ENCODE data around the gene NFKBIA.
A peak's percentile ranks its signal among the peaks of the same experiment; 100 is the strongest.
"Not testable (repeated sequence)": the region's sequence is repeated elsewhere in the genome, so short reads cannot be mapped to it uniquely, and the experiment has no call there.

NFKBIA gene

GRCh38 chr14:35365130-35366055 is 39.2 kb downstream of the NFKBIA start:
- peak; percentile 82 for DNase-seq

- DNase-seq = no peak
Observed at GRCh38 chr14:35362911-35363374, 41.6 kb downstream of the NFKBIA start.

GRCh38 chr14:35362450-35362849 is 42.1 kb downstream of the NFKBIA start:
- DNase-seq = no peak

GRCh38 chr14:35361141-35361480 is 43.4 kb downstream of the NFKBIA start:
- DNase-seq = no peak

GRCh38 chr14:35359655-35360054 is 44.9 kb downstream of the NFKBIA start:
- DNase-seq = not testable (repeated sequence)

GRCh38 chr14:35355981-35356841 is 48.3 kb downstream of the NFKBIA start:
- DNase-seq = no peak

GRCh38 chr14:35355235-35355634 is 49.3 kb downstream of the NFKBIA start:
- DNase-seq = not testable (repeated sequence)

- DNase-seq = no peak
Observed at GRCh38 chr14:35353409-35354172, 51.0 kb downstream of the NFKBIA start.

- DNase-seq = no peak
Observed at GRCh38 chr14:35352274-35353233, 52.0 kb downstream of the NFKBIA start.

GRCh38 chr14:35351897-35352273 is 52.7 kb downstream of the NFKBIA start:
- no peak for DNase-seq

Data from CD4-positive, alpha-beta T cell treated with Interferon gamma for 1 hour (primary cell).